Measurements from ENCODE around the gene PDLIM3.

DNA sequence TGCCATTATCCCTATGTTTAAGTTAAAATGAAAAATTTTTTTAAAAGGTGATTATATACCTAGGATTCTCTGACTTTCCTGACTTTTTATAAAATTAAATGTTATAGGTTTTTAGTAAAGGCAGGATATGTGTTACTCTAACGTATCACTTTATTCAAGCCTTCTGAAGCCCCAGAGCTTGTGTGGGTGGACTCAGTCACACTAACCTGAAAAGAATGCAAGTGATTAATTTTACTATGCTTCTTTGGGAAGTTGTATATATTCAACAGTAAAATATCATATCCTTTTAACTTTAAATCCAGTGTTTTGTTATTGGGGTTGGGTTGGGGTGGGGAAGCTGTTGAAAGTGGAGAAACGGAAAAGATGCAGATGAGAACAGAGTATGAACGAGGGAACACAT lies 22.8 kb downstream of the PDLIM3 start:
- TF ChIP-seq, protein P1, sequence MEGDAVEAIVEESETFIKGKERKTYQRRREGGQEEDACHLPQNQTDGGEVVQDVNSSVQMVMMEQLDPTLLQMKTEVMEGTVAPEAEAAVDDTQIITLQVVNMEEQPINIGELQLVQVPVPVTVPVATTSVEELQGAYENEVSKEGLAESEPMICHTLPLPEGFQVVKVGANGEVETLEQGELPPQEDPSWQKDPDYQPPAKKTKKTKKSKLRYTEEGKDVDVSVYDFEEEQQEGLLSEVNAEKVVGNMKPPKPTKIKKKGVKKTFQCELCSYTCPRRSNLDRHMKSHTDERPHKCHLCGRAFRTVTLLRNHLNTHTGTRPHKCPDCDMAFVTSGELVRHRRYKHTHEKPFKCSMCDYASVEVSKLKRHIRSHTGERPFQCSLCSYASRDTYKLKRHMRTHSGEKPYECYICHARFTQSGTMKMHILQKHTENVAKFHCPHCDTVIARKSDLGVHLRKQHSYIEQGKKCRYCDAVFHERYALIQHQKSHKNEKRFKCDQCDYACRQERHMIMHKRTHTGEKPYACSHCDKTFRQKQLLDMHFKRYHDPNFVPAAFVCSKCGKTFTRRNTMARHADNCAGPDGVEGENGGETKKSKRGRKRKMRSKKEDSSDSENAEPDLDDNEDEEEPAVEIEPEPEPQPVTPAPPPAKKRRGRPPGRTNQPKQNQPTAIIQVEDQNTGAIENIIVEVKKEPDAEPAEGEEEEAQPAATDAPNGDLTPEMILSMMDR (IDR thresholded peaks at IDR 0.05) = no peak
- no peak for TF ChIP-seq POLR2A (IDR thresholded peaks at IDR 0.05)
